Right lobe of liver (tissue), 6 donors: ENCODE results near the gene IFI44. TPM values are rescaled to one million over a fixed set of nuclear protein-coding genes. Genes with fewer than 3 reads are reported as not detected.
A peak's percentile ranks its signal among the peaks of the same experiment; 100 is the strongest.

Experiments
- ATAC-seq, 4 donors: fragments of 200-7000 bp; cut with Tn5 transposase; one replicate each; pipeline ENCODE4 v1.9.1; 2020; ENCODE audit warnings: mild to moderate bottlenecking in 4 of 4, moderate library complexity in 4 of 4
- DNase-seq, 3 donors: peaks; one replicate each; pipeline ENCODE4 v3.0.0-alpha.2; 2020
- H3K27ac ChIP-seq, 3 donors: fragments of 200-600 bp; one replicate each; pipeline ENCODE4 v1.8.0; 2022
- H3K27me3 ChIP-seq, 2 donors: fragments of 200-600 bp; one replicate each; pipeline ENCODE4 v1.8.0; 2022
- H3K36me3 ChIP-seq, 4 donors: fragments of 200-600 bp; sonication (generic) in 1 of 4; one replicate each; pipeline versions ENCODE4 v1.5.1 to v1.8.0; 2017 to 2022; ENCODE audit warnings: control low read depth in 1 of 4
- H3K4me1 ChIP-seq, 4 donors: fragments of 200-600 bp; sonication (generic) in 1 of 4; one replicate each; pipeline versions ENCODE4 v1.5.1 to v1.8.0; 2017 to 2022; ENCODE audit warnings: control low read depth in 1 of 4
- H3K4me3 ChIP-seq, 3 donors: fragments of 200-600 bp; one replicate each; pipeline ENCODE4 v1.8.0; 2022
- H3K9me3 ChIP-seq, 4 donors: fragments of 200-600 bp; sonication (generic) in 1 of 4; one replicate each; pipeline versions ENCODE4 v1.5.1 to v1.8.0; 2017 to 2022; ENCODE audit warnings: control low read depth in 1 of 4
- CTCF ChIP-seq, 4 donors: fragments of 200-600 bp in 3 of 4; fragments of 450-650 bp in 1 of 4; IDR thresholded peaks; one replicate each; pipeline versions ENCODE4 v1.5.1 to v1.8.0; 2016 to 2022; ENCODE audit warnings: antibody characterized with exemption in 4 of 4, mild to moderate bottlenecking in 2 of 4
- POLR2A ChIP-seq: fragments of 450-650 bp; IDR thresholded peaks from one replicate; pipeline ENCODE4 v1.6.1; 2017; ENCODE audit warnings: antibody characterized with exemption, mild to moderate bottlenecking
- WGBS: methylation state at CpG from one replicate; pipeline ENCODE4 v1.1.6; 2018; ENCODE audit warnings: low coverage, low lambda C conversion rate; ENCODE audit not compliant: insufficient coverage; ENCODE audit errors: missing lambda C conversion rate; 5-methylcytosine and 5-hydroxymethylcytosine counted together
- intact Hi-C, 2 donors: fragments of 100-400 bp; cut with DNase I; formaldehyde crosslinking; loops; one replicate each; pipeline versions ENCODE4 v1.11.2 to v1.14.1; 2022
- long read RNA-seq: library from polyadenylated mRNA; unstranded; transcript quantifications from one replicate; pipeline ENCODE4 v2.0.0, GENCODE V29; 2019
- total RNA-seq, 6 experiments: library from RNA; depleted of rRNA in 2 of 6; stranded (reverse); fragments of >200 nt in 2 of 6; fragmentation: NEBNext Ultra II Directional in 3 of 6; extraction: Animal tissue kit (Norgen Biotek cat#: 25700) in 3 of 6; gene quantifications; one replicate each; pipeline versions ENCODE4 v1.1.0 to v1.2.4, GENCODE V29; 2016 to 2023
- donor health status: DM: no; HTN: yes; CAD: no.
- donor health status: DM: no; HTN: no; CAD: no.
- donor health status: DM: no; HTN: no; CAD: no.
- donor health status: DM: no; HTN: yes; CAD: no.
- donor health status: DM: no; HTN: yes; CAD: no.

Gene IFI44
- total RNA-seq: 10 to 100 TPM in 2 of 6 experiments, 1 to 10 TPM in 4; 5.6 to 12.0 (median 9.8) TPM
- long read RNA-seq, partial matches to known transcripts: 0 of 2 reads
- long read RNA-seq, other reads (novel, unspliced or antisense): 1 of 2 reads

- Histone ChIP-seq H3K4me3 (peak within 1 kb of the TSS; percentile 34 to 49 (median 43)), H3K27me3 (no peaks in the 10 kb centered on the region), H3K36me3 (no peaks in the 10 kb centered on the region), H3K4me1 (no peaks in the 10 kb centered on the region), H3K27ac (peak within 1 kb of the TSS; percentile 2 to 68 (median 47)), H3K9me3 (no peaks in the 10 kb centered on the region)
- TF ChIP-seq CTCF (IDR thresholded peaks at IDR 0.05) (no peak), POLR2A (peak; percentile 49)
- ATAC-seq (peak; percentile 91 to 95 (median 94)), DNase-seq (peak; percentile 70 to 83 (median 76))
- intact Hi-C loops: no loop called here
These were observed at the start of gene IFI44 for GRCh38 chr1:78649628-78650027. TSS of gene IFI44 (plus strand) at chr1:78649831. CDS start at chr1:78650196, 365 bp downstream.

GRCh38 chr1:78601068-78601467, 48.6 kb upstream of the IFI44 start:
- no peak overlapping the region for H3K4me3 ChIP-seq
- no peak overlapping the region for H3K27ac ChIP-seq
- DNase-seq: no peak
- H3K9me3 ChIP-seq: no peaks in the 10 kb centered on the region
- ATAC-seq: no peak
- H3K36me3 ChIP-seq: no peaks in the 10 kb centered on the region
- H3K4me1 ChIP-seq: no peaks in the 10 kb centered on the region
- intact Hi-C loops: loop anchor here in 1 of 2 donors (10.0 kb wide), 1 partner anchor 466 kb away; no protein-coding TSS in a partner anchor
- no peaks in the 10 kb centered on the region for H3K27me3 ChIP-seq
- WGBS: 43% methylated on average over 1 of the region's 1 CpG
- no peak for TF ChIP-seq CTCF (IDR thresholded peaks at IDR 0.05)

GRCh38 chr1:78603206-78603605, 46.4 kb upstream of the IFI44 start:
- no peak for DNase-seq
- H3K4me3 ChIP-seq: no peak overlapping the region
- no peaks in the 10 kb centered on the region for H3K9me3 ChIP-seq
- intact Hi-C loops: loop anchor here in 1 of 2 donors (10.0 kb wide), 1 partner anchor 468 kb away; no protein-coding TSS in a partner anchor
- ATAC-seq: no peak
- H3K4me1 ChIP-seq: no peaks in the 10 kb centered on the region
- no peak overlapping the region for H3K27ac ChIP-seq
- no peaks in the 10 kb centered on the region for H3K36me3 ChIP-seq
- TF ChIP-seq CTCF (IDR thresholded peaks at IDR 0.05) (no peak), POLR2A (no peak)
- 100% methylated on average over 1 of the region's 1 CpG for WGBS
- H3K27me3 ChIP-seq: no peaks in the 10 kb centered on the region

- intact Hi-C loops: loop anchor here in 1 of 2 donors (10.0 kb wide), 1 partner anchor 470 kb away; no protein-coding TSS in a partner anchor
- H3K27ac ChIP-seq: no peak overlapping the region
- H3K4me3 ChIP-seq: no peak overlapping the region
- H3K27me3 ChIP-seq: no peaks in the 10 kb centered on the region
- TF ChIP-seq CTCF (IDR thresholded peaks at IDR 0.05) (no peak), POLR2A (no peak)
- no peaks in the 10 kb centered on the region for H3K36me3 ChIP-seq
- no peaks in the 10 kb centered on the region for H3K4me1 ChIP-seq
- no peaks in the 10 kb centered on the region for H3K9me3 ChIP-seq
- DNase-seq: no peak
- WGBS: 49% methylated on average over 4 of the region's 5 CpGs
- ATAC-seq: no peak
These were observed 45.0 kb upstream of the IFI44 start for GRCh38 chr1:78604643-78605042.
